K562 (cell line): Measurements from ENCODE around the gene PACSIN1. TPM values are rescaled to one million over a fixed set of nuclear protein-coding genes. Genes with fewer than 3 reads are reported as not detected.

Experiments used
- ADNP ChIP-seq: fragments of 200-800 bp; sonication (Bioruptor generic); IDR thresholded peaks from 2 replicates; pipeline ENCODE4 v1.6.1; 2016; ENCODE audit warnings: missing genetic modification characterization, missing compliant biosample characterization
- ESRRB ChIP-seq: fragments of 250-450 bp; sonication (Bioruptor Pico); IDR thresholded peaks from 2 replicates; pipeline ENCODE4 v1.5.0; 2020; ENCODE audit warnings: mild to moderate bottlenecking, moderate library complexity, borderline replicate concordance
- ETV5 ChIP-seq: sonication (generic); formaldehyde crosslinking; IDR thresholded peaks from 2 replicates; pipeline ENCODE4 v1.4.0; 2020; ENCODE audit warnings: low read depth, mild to moderate bottlenecking, missing genetic modification reagents
- GABPB1 ChIP-seq: sonication (generic); formaldehyde crosslinking; IDR thresholded peaks from 2 replicates; pipeline ENCODE4 v1.8.0; 2022; ENCODE audit warnings: mild to moderate bottlenecking, missing genetic modification reagents
- GTF2E2 ChIP-seq: fragments of 200-800 bp; sonication (Bioruptor generic); IDR thresholded peaks from 2 replicates; pipeline ENCODE4 v1.6.1; 2016; ENCODE audit warnings: missing genetic modification characterization, missing compliant biosample characterization
- HNRNPUL1 ChIP-seq: fragments of 200-400 bp; formaldehyde crosslinking; IDR thresholded peaks from 2 replicates; pipeline ENCODE4 v1.6.1; 2017; ENCODE audit warnings: low read length
- NKRF ChIP-seq: fragments of 450-650 bp; IDR thresholded peaks from 2 replicates; pipeline ENCODE4 v1.6.1; 2016; ENCODE audit warnings: borderline replicate concordance
- SRF ChIP-seq, 2 experiments: fragments of 250-450, 450-650 bp in 1 of 2; sonication (Bioruptor Pico) in 1 of 2; sonication (generic) in 1 of 2; formaldehyde crosslinking; IDR thresholded peaks; 2 replicates each; pipeline versions ENCODE4 v1.5.0 to v1.5.1; 2020 to 2022; ENCODE audit warnings: mild to moderate bottlenecking in 1 of 2, missing genetic modification reagents in 1 of 2
- ZBTB11 ChIP-seq, 3 experiments: fragments of 200-800 bp in 1 of 3; fragments of 250-450 bp in 1 of 3; fragments of 450-650 bp in 1 of 3; sonication (Bioruptor Pico) in 1 of 3; sonication (Bioruptor generic) in 1 of 3; formaldehyde crosslinking in 1 of 3; IDR thresholded peaks; 2 replicates each; pipeline versions ENCODE4 v1.6.1 to v1.8.0; 2016 to 2022; ENCODE audit warnings: mild to moderate bottlenecking in 2 of 3, missing genetic modification characterization in 2 of 3, missing compliant biosample characterization in 1 of 3, moderate library complexity in 1 of 3
- ZBTB40 ChIP-seq, 2 experiments: fragments of 450-650 bp in 1 of 2; sonication (generic) in 1 of 2; formaldehyde crosslinking in 1 of 2; IDR thresholded peaks; 2 replicates each; pipeline versions ENCODE4 v1.7.1 to v1.9.0; 2016 to 2022; ENCODE audit warnings: inconsistent platforms in 1 of 2, mild to moderate bottlenecking in 1 of 2, missing genetic modification reagents in 1 of 2
- polyA plus RNA-seq, 8 experiments: library from polyadenylated mRNA; depleted of rRNA in 4 of 8; stranded (reverse) in 5 of 8; unstranded in 3 of 8; fragments of >200 nt; fragmentation: Nextera tagmentation in 2 of 8; fragmentation: Illumina TruSeq in 1 of 8; extraction: Ambion mirVana in 2 of 8; extraction: Trizol in 1 of 8; gene quantifications; 2 replicates each; pipeline versions ENCODE4 v1.2.1 to v1.2.3, GENCODE V29; 2011 to 2014; ENCODE audit warnings: inconsistent platforms in 1 of 8, missing spikeins in 1 of 8
- total RNA-seq, 7 experiments: library from RNA; depleted of rRNA in 6 of 7; stranded (reverse); fragments of >200 nt in 6 of 7; fragmentation: Illumina TruSeq in 2 of 7; extraction: Trizol in 2 of 7; gene quantifications; 2 replicates each; pipeline versions ENCODE4 v1.2.1 to v1.2.3, GENCODE V29; 2011 to 2021; ENCODE audit warnings: low replicate concordance in 1 of 7

PACSIN1 gene
- total and polyA plus RNA-seq, 9 of the 15 experiments (the other 6 are each of a cell fraction or from before 2014, with no cell fraction given) = 0.01 to 1.7 (median 0.45) TPM

GRCh38 chr6:34560366-34561226, 94.7 kb downstream of the PACSIN1 start (continued):
- TF ChIP-seq NKRF (peak; percentile 72; the same call in 1 of the 2 replicates), ESRRB (CRISPR knock-in tag) (0 out of 2 replicates have a peak, but pooled peaks have one; percentile 50), GABPB1 (peak; percentile 83), ZBTB11 (CRISPR knock-in tag; IDR thresholded peaks at IDR 0.05) (peak in 1 of 3 experiments; percentile 70; a peak in 2 of 6 replicates), GTF2E2 (no peak), ADNP (peak; percentile 99), SRF (CRISPR knock-in tag; IDR thresholded peaks at IDR 0.05) (peak in 1 of 2 experiments; percentile 59; a peak in 2 of 4 replicates), HNRNPUL1 (no peak; the same call in 1 of the 2 replicates), ZBTB40 (IDR thresholded peaks at IDR 0.05) (peak; percentile 61), ZBTB40 (CRISPR knock-in tag; IDR thresholded peaks at IDR 0.05) (no peak), ETV5 (CRISPR knock-in tag) (peak; percentile 100)
